Measurements from ENCODE around the gene TRIM63. TPM values are rescaled to one million over a fixed set of nuclear protein-coding genes. Genes with fewer than 3 reads are reported as not detected.

TRIM63 gene
- polyA plus RNA-seq, 3 donors = 0.09 TPM; not detected in 2

GRCh38 chr1:26058052-26058595 lies 9.3 kb downstream of the TRIM63 start:
- H2AFZ ChIP-seq (ENCODE audit: insufficient read depth, low read depth, low read length, poor library complexity, severe bottlenecking) = no peak overlapping the region
- Mint-ChIP-seq H3K4me1 (peaks cover 9% of the 10 kb centered on the region), H3K9me3 (no peaks in the 10 kb centered on the region), H3K4me3 (no peak overlapping the region), H3K27me3 (ENCODE audit: low read depth in 3 of 3) (peaks cover 15 to 36% (median 17%) of the 10 kb centered on the region in 3 donors), H3K27ac (no peak overlapping the region), H3K36me3 (no peaks in the 10 kb centered on the region)
- WGBS (ENCODE audit: insufficient coverage) = 84% methylated on average over 3 of the region's 5 CpGs
- H3K27ac ChIP-seq (ENCODE audit: low read depth in 1 of 2, low read length in 2 of 2) = no peak overlapping the region
- H3K4me3 ChIP-seq (replicated peaks in 1 of 3; ENCODE audit: low read depth in 2 of 3, low read length in 3 of 3) = no peak overlapping the region
- H3K4me2 ChIP-seq (replicated peaks; ENCODE audit: extremely low read depth, low read length, poor library complexity, severe bottlenecking) = no peak overlapping the region
- H3K36me3 ChIP-seq (replicated peaks in 1 of 2; ENCODE audit: control insufficient read depth in 1 of 2, insufficient read depth in 2 of 2, low read length in 2 of 2) = no peaks in the 10 kb centered on the region
- no peaks in the 10 kb centered on the region for H3K9me3 ChIP-seq (replicated peaks in 1 of 2; ENCODE audit: control insufficient read depth in 1 of 2, insufficient read depth in 1 of 2, low read length in 2 of 2)
- DNase-seq = no peak
- no peaks in the 10 kb centered on the region for H4K20me1 ChIP-seq (ENCODE audit: insufficient read depth, low read length)
- H3K4me1 ChIP-seq (ENCODE audit: control insufficient read depth in 1 of 2, insufficient read depth in 2 of 2, low read length in 2 of 2) = peaks cover 7 to 8% of the 10 kb centered on the region in 2 donors
- TF ChIP-seq CTCF (IDR thresholded peaks at IDR 0.05) = no peak
- intact Hi-C loops (cut with micrococcal nuclease) = no loop called here
- H3K79me2 ChIP-seq (ENCODE audit: insufficient read depth, low read length) = no peaks in the 10 kb centered on the region
- H3K27me3 ChIP-seq (ENCODE audit: control insufficient read depth in 2 of 2, insufficient read depth in 2 of 2, low read length in 2 of 2) = peaks cover 0 to 3% of the 10 kb centered on the region in 2 donors
- no peak overlapping the region for H3K9ac ChIP-seq (ENCODE audit: insufficient read depth, low read length, poor library complexity, severe bottlenecking)

- Mint-ChIP-seq H3K4me1 (peaks cover 9% of the 10 kb centered on the region), H3K27ac (no peak overlapping the region), H3K36me3 (no peaks in the 10 kb centered on the region), H3K27me3 (ENCODE audit: low read depth in 3 of 3) (peaks cover 18 to 36% (median 19%) of the 10 kb centered on the region in 3 donors), H3K9me3 (no peaks in the 10 kb centered on the region), H3K4me3 (no peak overlapping the region)
- peaks cover 7 to 8% of the 10 kb centered on the region in 2 donors for H3K4me1 ChIP-seq (ENCODE audit: control insufficient read depth in 1 of 2, insufficient read depth in 2 of 2, low read length in 2 of 2)
- intact Hi-C loops (cut with micrococcal nuclease) = no loop called here
- H3K4me2 ChIP-seq (replicated peaks; ENCODE audit: extremely low read depth, low read length, poor library complexity, severe bottlenecking) = no peak overlapping the region
- 80% methylated on average over 1 of the region's 2 CpGs for WGBS (ENCODE audit: insufficient coverage)
- no peaks in the 10 kb centered on the region for H3K79me2 ChIP-seq (ENCODE audit: insufficient read depth, low read length)
- no peak overlapping the region for H3K4me3 ChIP-seq (replicated peaks in 1 of 3; ENCODE audit: low read depth in 2 of 3, low read length in 3 of 3)
- no peaks in the 10 kb centered on the region for H3K36me3 ChIP-seq (replicated peaks in 1 of 2; ENCODE audit: control insufficient read depth in 1 of 2, insufficient read depth in 2 of 2, low read length in 2 of 2)
- H4K20me1 ChIP-seq (ENCODE audit: insufficient read depth, low read length) = no peaks in the 10 kb centered on the region
- peaks cover 0 to 3% of the 10 kb centered on the region in 2 donors for H3K27me3 ChIP-seq (ENCODE audit: control insufficient read depth in 2 of 2, insufficient read depth in 2 of 2, low read length in 2 of 2)
- TF ChIP-seq CTCF (IDR thresholded peaks at IDR 0.05) = no peak
- H3K9me3 ChIP-seq (replicated peaks in 1 of 2; ENCODE audit: control insufficient read depth in 1 of 2, insufficient read depth in 1 of 2, low read length in 2 of 2) = no peaks in the 10 kb centered on the region
- H2AFZ ChIP-seq (ENCODE audit: insufficient read depth, low read depth, low read length, poor library complexity, severe bottlenecking) = no peak overlapping the region
- no peak for DNase-seq
- H3K27ac ChIP-seq (ENCODE audit: low read depth in 1 of 2, low read length in 2 of 2) = no peak overlapping the region
- no peak overlapping the region for H3K9ac ChIP-seq (ENCODE audit: insufficient read depth, low read length, poor library complexity, severe bottlenecking)
Measured at GRCh38 chr1:26057189-26057588, 10.2 kb downstream of the TRIM63 start.
